Astrocyte (in vitro differentiated cells and primary cell): Measurements from ENCODE around the gene NR4A3. TPM values are rescaled to one million over a fixed set of nuclear protein-coding genes. Genes with fewer than 3 reads are reported as not detected.
A peak's percentile ranks its signal among the peaks of the same experiment; 100 is the strongest.

ENCODE experiments used
- DNase-seq: peaks from one replicate; pipeline ENCODE4 v3.0.0-alpha.2; 2010; ENCODE audit warnings: low read depth
- FAIRE-seq: peaks from 2 replicates; lab custom pipeline; 2011; peaks lifted over from hg19 to GRCh38; lab: Jason Lieb, UNC
- H2AFZ ChIP-seq: 2 replicates; pipeline ENCODE4 v1.6.0; 2012; ENCODE audit warnings: low read depth, low read length, inconsistent platforms
- H3K27ac ChIP-seq: 2 replicates; pipeline ENCODE4 v1.5.1; 2011; ENCODE audit warnings: low read depth, low read length, inconsistent platforms
- H3K27me3 ChIP-seq: 2 replicates; pipeline ENCODE4 v1.6.0; 2011; ENCODE audit warnings: low read length, inconsistent platforms; ENCODE audit not compliant: insufficient read depth
- H3K36me3 ChIP-seq: 2 replicates; pipeline ENCODE4 v1.5.1; 2011; ENCODE audit warnings: low read length, inconsistent platforms; ENCODE audit not compliant: insufficient read depth
- H3K4me1 ChIP-seq: 2 replicates; pipeline ENCODE4 v1.5.1; 2011; ENCODE audit warnings: low read length, inconsistent platforms; ENCODE audit not compliant: insufficient read depth
- H3K4me2 ChIP-seq: 2 replicates; pipeline ENCODE4 v1.6.0; 2012; ENCODE audit warnings: low read length, inconsistent platforms
- H3K4me3 ChIP-seq: 2 replicates; pipeline ENCODE4 v1.5.1; 2011; ENCODE audit warnings: low read depth, mild to moderate bottlenecking, low read length, inconsistent platforms; ENCODE audit not compliant: insufficient read depth
- H3K79me2 ChIP-seq: 2 replicates; pipeline ENCODE4 v1.6.0; 2012; ENCODE audit warnings: mild to moderate bottlenecking, low read length, inconsistent platforms; ENCODE audit not compliant: insufficient read depth
- H3K9ac ChIP-seq: 2 replicates; pipeline ENCODE4 v1.6.0; 2012; ENCODE audit warnings: mild to moderate bottlenecking, low read length, inconsistent platforms
- H3K9me3 ChIP-seq: 2 replicates; pipeline ENCODE4 v1.5.1; 2012; ENCODE audit warnings: low read depth, mild to moderate bottlenecking, low read length, inconsistent platforms; ENCODE audit not compliant: insufficient read depth
- H4K20me1 ChIP-seq: 2 replicates; pipeline ENCODE4 v1.6.0; 2012; ENCODE audit warnings: low read length, inconsistent platforms; ENCODE audit not compliant: insufficient read depth
- H3K27ac Mint-ChIP-seq: one replicate; pipeline ENCODE4 v1.8.0; 2021; ENCODE audit warnings: mild to moderate bottlenecking, mixed read lengths; ENCODE audit not compliant: unreplicated experiment
- H3K27me3 Mint-ChIP-seq: one replicate; pipeline ENCODE4 v1.8.0; 2021; ENCODE audit warnings: low read depth, mixed read lengths; ENCODE audit not compliant: unreplicated experiment
- H3K36me3 Mint-ChIP-seq: one replicate; pipeline ENCODE4 v1.8.0; 2021; ENCODE audit warnings: low read depth, mixed read lengths; ENCODE audit not compliant: unreplicated experiment
- H3K4me1 Mint-ChIP-seq: one replicate; pipeline ENCODE4 v1.8.0; 2021; ENCODE audit warnings: low read depth, mixed read lengths; ENCODE audit not compliant: unreplicated experiment
- H3K4me3 Mint-ChIP-seq: one replicate; pipeline ENCODE4 v1.8.0; 2021; ENCODE audit warnings: mild to moderate bottlenecking, moderate library complexity, mixed read lengths; ENCODE audit not compliant: unreplicated experiment
- H3K9me3 Mint-ChIP-seq: one replicate; pipeline ENCODE4 v1.8.0; 2021; ENCODE audit warnings: mild to moderate bottlenecking, mixed read lengths; ENCODE audit not compliant: unreplicated experiment
- EZH2 ChIP-seq: IDR thresholded peaks from 2 replicates; pipeline ENCODE4 v1.6.1; 2012; ENCODE audit warnings: mild to moderate bottlenecking, low read length, inconsistent platforms; ENCODE audit not compliant: insufficient read depth
- total RNA-seq: library from RNA; stranded (reverse); gene quantifications from 2 replicates; pipeline ENCODE4 v1.2.1, GENCODE V29; 2021
- TF ChIP-seq, protein P1 (sequence below): IDR thresholded peaks from 2 replicates; pipeline ENCODE4 v1.5.1; 2011; ENCODE audit warnings: low read depth, mild to moderate bottlenecking, inconsistent platforms, low read length, moderate library complexity; ENCODE audit not compliant: insufficient read depth

NR4A3 gene
- total RNA-seq, 1 donor from 2014 or later = 3.6 TPM

DNA sequence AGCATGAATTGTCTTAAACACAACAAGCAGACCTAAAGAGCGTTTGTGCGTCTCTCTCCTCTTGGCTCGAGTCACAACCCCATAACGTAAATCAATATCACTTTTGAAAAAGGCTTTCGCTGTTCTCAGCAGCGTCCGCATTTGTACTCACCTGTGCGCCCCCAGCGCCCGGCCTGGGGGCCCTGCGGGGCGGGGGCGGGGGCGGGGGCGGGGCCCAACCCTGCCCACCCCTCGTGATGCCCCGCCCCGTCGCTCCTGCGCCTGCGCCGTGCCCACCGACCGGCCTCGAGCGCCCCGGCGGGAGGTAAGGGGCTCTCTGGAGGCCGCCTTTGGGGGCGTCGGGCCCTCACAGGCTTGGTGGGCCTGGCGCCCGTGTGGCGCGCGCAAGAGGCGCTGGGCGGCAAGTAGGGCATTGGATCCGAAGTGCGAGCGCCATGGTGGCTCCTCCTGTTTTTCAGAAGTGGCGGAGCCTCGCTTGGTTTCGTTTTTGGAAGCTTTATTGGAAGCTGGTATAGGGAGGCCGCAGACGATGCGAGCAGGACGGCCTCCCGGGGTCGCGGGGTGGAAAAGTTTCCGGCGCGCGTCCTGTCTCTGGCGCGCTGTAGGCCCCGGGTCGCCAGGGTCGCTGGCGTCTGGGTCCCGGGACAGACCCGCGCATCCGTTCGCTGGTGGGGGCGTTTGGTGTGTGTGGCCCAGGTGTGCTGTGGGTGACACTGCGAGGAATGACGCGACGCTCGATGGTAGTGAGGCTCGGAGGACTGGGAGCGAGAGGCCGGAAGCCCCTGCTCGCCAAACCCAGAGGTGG, 84.9 kb downstream of the NR4A3 start, which contains the start of gene STX17:
Gene STX17 (plus strand): TSS at position 252 of the 805 bp plus-strand sequence. CDS start 8,586 bp downstream, outside the sequence.
- no peaks in the 10 kb centered on the region for H3K36me3 Mint-ChIP-seq
- peak within 1 kb of the TSS; percentile 92 for H3K27ac ChIP-seq
- H3K4me2 ChIP-seq = peak within 1 kb of the TSS; percentile 95
- H3K4me3 Mint-ChIP-seq = peak within 1 kb of the TSS; percentile 99
- H3K4me1 ChIP-seq = peaks cover 3% of the 10 kb centered on the region
- H3K79me2 ChIP-seq = peaks cover 21% of the 10 kb centered on the region
- H3K9me3 ChIP-seq = no peaks in the 10 kb centered on the region
- TF ChIP-seq, protein P1, sequence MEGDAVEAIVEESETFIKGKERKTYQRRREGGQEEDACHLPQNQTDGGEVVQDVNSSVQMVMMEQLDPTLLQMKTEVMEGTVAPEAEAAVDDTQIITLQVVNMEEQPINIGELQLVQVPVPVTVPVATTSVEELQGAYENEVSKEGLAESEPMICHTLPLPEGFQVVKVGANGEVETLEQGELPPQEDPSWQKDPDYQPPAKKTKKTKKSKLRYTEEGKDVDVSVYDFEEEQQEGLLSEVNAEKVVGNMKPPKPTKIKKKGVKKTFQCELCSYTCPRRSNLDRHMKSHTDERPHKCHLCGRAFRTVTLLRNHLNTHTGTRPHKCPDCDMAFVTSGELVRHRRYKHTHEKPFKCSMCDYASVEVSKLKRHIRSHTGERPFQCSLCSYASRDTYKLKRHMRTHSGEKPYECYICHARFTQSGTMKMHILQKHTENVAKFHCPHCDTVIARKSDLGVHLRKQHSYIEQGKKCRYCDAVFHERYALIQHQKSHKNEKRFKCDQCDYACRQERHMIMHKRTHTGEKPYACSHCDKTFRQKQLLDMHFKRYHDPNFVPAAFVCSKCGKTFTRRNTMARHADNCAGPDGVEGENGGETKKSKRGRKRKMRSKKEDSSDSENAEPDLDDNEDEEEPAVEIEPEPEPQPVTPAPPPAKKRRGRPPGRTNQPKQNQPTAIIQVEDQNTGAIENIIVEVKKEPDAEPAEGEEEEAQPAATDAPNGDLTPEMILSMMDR = no peak
- no peak for TF ChIP-seq EZH2
- peak within 1 kb of the TSS; percentile 98 for H3K9ac ChIP-seq
- peak within 1 kb of the TSS; percentile 98 for H3K27ac Mint-ChIP-seq
- no peaks in the 10 kb centered on the region for H3K36me3 ChIP-seq
- no peaks in the 10 kb centered on the region for H3K27me3 Mint-ChIP-seq
- peaks cover 3% of the 10 kb centered on the region for H3K9me3 Mint-ChIP-seq
- no peaks in the 10 kb centered on the region for H3K27me3 ChIP-seq
- DNase-seq = peak; percentile 57
- H3K4me3 ChIP-seq = peak within 1 kb of the TSS; percentile 96
- peaks cover 9% of the 10 kb centered on the region for H4K20me1 ChIP-seq
- peak within 1 kb of the TSS; percentile 100 for H2AFZ ChIP-seq
- FAIRE-seq = no peak
- H3K4me1 Mint-ChIP-seq = peaks cover 7% of the 10 kb centered on the region

DNA sequence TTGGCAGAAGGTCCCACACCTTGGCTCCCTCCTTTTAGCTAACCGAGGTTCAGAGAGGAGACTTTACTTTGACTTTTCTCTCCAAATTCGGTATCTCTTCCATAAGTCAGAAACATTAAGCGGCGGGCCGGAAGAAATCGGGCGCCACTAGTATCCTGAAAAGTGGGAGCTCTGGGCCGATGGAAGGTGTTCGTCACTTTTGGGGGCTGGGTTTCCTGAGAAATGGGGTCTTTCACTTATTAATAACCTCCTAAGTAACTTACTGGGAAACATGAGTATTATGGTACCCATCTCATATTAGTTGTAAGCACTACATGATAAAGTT, 85.5 kb downstream of the NR4A3 start:
- Mint-ChIP-seq H3K27me3 (no peaks in the 10 kb centered on the region), H3K9me3 (peaks cover 1% of the 10 kb centered on the region), H3K4me3 (peak overlapping the region; percentile 99), H3K27ac (peak overlapping the region; percentile 98), H3K4me1 (peaks cover 7% of the 10 kb centered on the region), H3K36me3 (no peaks in the 10 kb centered on the region)
- peaks cover 3% of the 10 kb centered on the region for H3K4me1 ChIP-seq
- TF ChIP-seq EZH2 = no peak
- TF ChIP-seq, protein P1 = no peak
- FAIRE-seq (no peak), DNase-seq (no peak)
- peak overlapping the region; percentile 100 for H2AFZ ChIP-seq
- H3K9me3 ChIP-seq = no peaks in the 10 kb centered on the region
- peak overlapping the region; percentile 98 for H3K9ac ChIP-seq
- H3K36me3 ChIP-seq = no peaks in the 10 kb centered on the region
- H4K20me1 ChIP-seq = peaks cover 9% of the 10 kb centered on the region
- peak overlapping the region; percentile 96 for H3K4me3 ChIP-seq
- H3K4me2 ChIP-seq = peak overlapping the region; percentile 95
- no peaks in the 10 kb centered on the region for H3K27me3 ChIP-seq
- peaks cover 21% of the 10 kb centered on the region for H3K79me2 ChIP-seq
- peak overlapping the region; percentile 92 for H3K27ac ChIP-seq

DNA sequence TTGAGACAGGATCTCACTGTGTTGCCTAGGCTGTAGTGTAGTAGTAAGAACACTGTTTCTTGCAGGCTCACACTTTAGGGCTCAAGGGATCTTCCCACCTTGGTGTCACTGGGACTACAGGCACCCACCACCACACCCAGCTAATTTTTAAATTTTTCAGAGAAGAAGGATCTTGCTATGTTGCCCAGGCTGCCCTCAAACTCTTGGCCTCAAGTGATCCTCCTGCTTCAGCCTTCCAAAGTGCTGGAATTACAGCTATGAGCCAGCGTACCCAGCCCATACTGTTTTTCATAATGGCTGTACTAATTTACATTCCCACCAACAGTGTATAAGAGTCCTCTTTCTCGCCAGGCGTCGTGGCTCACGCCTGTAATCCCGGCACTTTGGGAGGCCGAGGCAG, 89.9 kb downstream of the NR4A3 start:
- no peak overlapping the region for H2AFZ ChIP-seq
- Mint-ChIP-seq H3K36me3 (peaks cover 1% of the 10 kb centered on the region), H3K4me3 (no peak overlapping the region), H3K27ac (no peak overlapping the region), H3K9me3 (no peaks in the 10 kb centered on the region), H3K27me3 (no peaks in the 10 kb centered on the region), H3K4me1 (peaks cover 6% of the 10 kb centered on the region)
- H3K79me2 ChIP-seq = peaks cover 21% of the 10 kb centered on the region
- no peak for TF ChIP-seq EZH2
- TF ChIP-seq, protein P1 = no peak
- peaks cover 9% of the 10 kb centered on the region for H4K20me1 ChIP-seq
- H3K4me1 ChIP-seq = peaks cover 3% of the 10 kb centered on the region
- DNase-seq = no peak
- H3K9ac ChIP-seq = no peak overlapping the region
- no peak overlapping the region for H3K4me2 ChIP-seq
- H3K36me3 ChIP-seq = no peaks in the 10 kb centered on the region
- no peaks in the 10 kb centered on the region for H3K9me3 ChIP-seq
- H3K27ac ChIP-seq = no peak overlapping the region
- no peak overlapping the region for H3K4me3 ChIP-seq
- FAIRE-seq = no peak
- H3K27me3 ChIP-seq = no peaks in the 10 kb centered on the region
